Progenitor cell of endocrine pancreas (in vitro differentiated cells): ENCODE results near the gene ASTN1. TPM values are rescaled to one million over a fixed set of nuclear protein-coding genes. Genes with fewer than 3 reads are reported as not detected.

Experiments used
- DNase-seq: peaks from one replicate; pipeline ENCODE4 v3.0.0; 2021; ENCODE audit warnings: low spot score; ENCODE audit not compliant: unreplicated experiment
- H3K27ac Mint-ChIP-seq: 2 replicates; pipeline ENCODE4 v1.8.0; 2021; ENCODE audit warnings: mild to moderate bottlenecking, moderate library complexity, mixed read lengths
- H3K27me3 Mint-ChIP-seq: 2 replicates; pipeline ENCODE4 v1.8.0; 2021; ENCODE audit warnings: mixed read lengths
- H3K36me3 Mint-ChIP-seq: 2 replicates; pipeline ENCODE4 v1.8.0; 2022; ENCODE audit warnings: mixed read lengths; ENCODE audit not compliant: insufficient read depth
- H3K4me1 Mint-ChIP-seq: 2 replicates; pipeline ENCODE4 v1.8.0; 2021; ENCODE audit warnings: low read depth, mixed read lengths
- H3K4me3 Mint-ChIP-seq: 2 replicates; pipeline ENCODE4 v1.8.0; 2021; ENCODE audit warnings: low read depth, mild to moderate bottlenecking, moderate library complexity, mixed read lengths
- H3K9me3 Mint-ChIP-seq: 2 replicates; pipeline ENCODE4 v1.8.0; 2021; ENCODE audit warnings: low read depth, mixed read lengths
- CTCF ChIP-seq: fragments of 200-600 bp; sonication (generic); IDR thresholded peaks from one replicate; pipeline ENCODE4 v1.5.0; 2021; ENCODE audit warnings: antibody characterized with exemption, mild to moderate bottlenecking; ENCODE audit not compliant: unreplicated experiment
- total RNA-seq: library from RNA; stranded (reverse); gene quantifications from 2 replicates; pipeline ENCODE4 v1.2.1, GENCODE V29; 2021

The ASTN1 gene
- total RNA-seq, 1 donor from 2014 or later = 0.72 TPM

- no peaks in the 10 kb centered on the region for H3K9me3 Mint-ChIP-seq
- TF ChIP-seq CTCF = no peak
- H3K4me1 Mint-ChIP-seq = no peaks in the 10 kb centered on the region
- DNase-seq = no peak
- H3K27me3 Mint-ChIP-seq = peaks cover 8% of the 10 kb centered on the region
- H3K27ac Mint-ChIP-seq = no peak overlapping the region
- no peaks in the 10 kb centered on the region for H3K36me3 Mint-ChIP-seq
- H3K4me3 Mint-ChIP-seq = no peak overlapping the region
Measured at GRCh38 chr1:176877557-176877956, 287.0 kb downstream of the ASTN1 start.

- H3K4me1 Mint-ChIP-seq = no peaks in the 10 kb centered on the region
- no peak overlapping the region for H3K4me3 Mint-ChIP-seq
- DNase-seq = no peak
- no peak overlapping the region for H3K27ac Mint-ChIP-seq
- H3K36me3 Mint-ChIP-seq = no peaks in the 10 kb centered on the region
- peaks cover 4% of the 10 kb centered on the region for H3K27me3 Mint-ChIP-seq
- no peak for TF ChIP-seq CTCF
- no peaks in the 10 kb centered on the region for H3K9me3 Mint-ChIP-seq
Measured at GRCh38 chr1:176876966-176877515, 287.5 kb downstream of the ASTN1 start.

GRCh38 chr1:176869577-176869976, 294.9 kb downstream of the ASTN1 start:
- no peaks in the 10 kb centered on the region for H3K4me1 Mint-ChIP-seq
- no peaks in the 10 kb centered on the region for H3K36me3 Mint-ChIP-seq
- peaks cover 8% of the 10 kb centered on the region for H3K27me3 Mint-ChIP-seq
- DNase-seq = no peak
- no peaks in the 10 kb centered on the region for H3K9me3 Mint-ChIP-seq
- H3K27ac Mint-ChIP-seq = no peak overlapping the region
- no peak for TF ChIP-seq CTCF
- H3K4me3 Mint-ChIP-seq = no peak overlapping the region

GRCh38 chr1:176866011-176866714, 298.3 kb downstream of the ASTN1 start:
- TF ChIP-seq CTCF = no peak
- Mint-ChIP-seq H3K4me3 (no peak overlapping the region), H3K9me3 (no peaks in the 10 kb centered on the region), H3K36me3 (no peaks in the 10 kb centered on the region), H3K27me3 (peaks cover 4% of the 10 kb centered on the region), H3K27ac (no peak overlapping the region), H3K4me1 (no peaks in the 10 kb centered on the region)
- DNase-seq = no peak

GRCh38 chr1:176864211-176864610, 300.3 kb downstream of the ASTN1 start:
- no peak overlapping the region for H3K4me3 Mint-ChIP-seq
- no peak overlapping the region for H3K27ac Mint-ChIP-seq
- no peak for DNase-seq
- no peak for TF ChIP-seq CTCF
- H3K27me3 Mint-ChIP-seq = peaks cover 4% of the 10 kb centered on the region
- no peaks in the 10 kb centered on the region for H3K9me3 Mint-ChIP-seq
- H3K4me1 Mint-ChIP-seq = no peaks in the 10 kb centered on the region
- H3K36me3 Mint-ChIP-seq = no peaks in the 10 kb centered on the region
